H1 (cell line): Measurements from ENCODE around the gene TOB2. TPM values are rescaled to one million over a fixed set of nuclear protein-coding genes. Genes with fewer than 3 reads are reported as not detected.
A peak's percentile ranks its signal among the peaks of the same experiment; 100 is the strongest.

Experiments
- ASH2L ChIP-seq: fragments of 200-600, 300-600 bp; sonication (generic); IDR thresholded peaks from one replicate; pipeline ENCODE4 v1.7.1; 2017; ENCODE audit warnings: low read length
- CBX8 ChIP-seq: fragments of 300-800, 300-1000 bp; sonication (generic); IDR thresholded peaks from 2 replicates; pipeline ENCODE4 v1.7.1; 2016; ENCODE audit warnings: low read depth, low read length, borderline replicate concordance
- CHD2 ChIP-seq: IDR thresholded peaks from 2 replicates; pipeline ENCODE4 v1.6.1; 2012; ENCODE audit warnings: low read length, improper control_type of control experiment
- HDAC2 ChIP-seq, 2 experiments: fragments of 300-600 bp in 1 of 2; sonication (generic) in 1 of 2; IDR thresholded peaks; 2 replicates each; pipeline ENCODE4 v1.6.1; 2011 to 2012; ENCODE audit warnings: low read depth in 2 of 2, low read length in 2 of 2, mild to moderate bottlenecking in 2 of 2, moderate library complexity in 2 of 2, borderline replicate concordance in 1 of 2, inconsistent platforms in 1 of 2
- HDAC6 ChIP-seq: IDR thresholded peaks from one replicate; pipeline ENCODE4 v1.7.1; 2012; ENCODE audit warnings: low read depth, mild to moderate bottlenecking, inconsistent platforms, low read length, moderate library complexity
- MAFK ChIP-seq: IDR thresholded peaks from 2 replicates; pipeline ENCODE4 v1.6.1; 2012; ENCODE audit warnings: low read depth, mild to moderate bottlenecking, improper control_type of control experiment, low read length
- POLR2AphosphoS5 ChIP-seq: IDR thresholded peaks from 2 replicates; pipeline ENCODE4 v1.6.1; 2011; ENCODE audit warnings: low read depth, low read length
- RBBP5 ChIP-seq: IDR thresholded peaks from 2 replicates; pipeline ENCODE4 v1.7.1; 2012; ENCODE audit warnings: low read depth, mild to moderate bottlenecking, inconsistent platforms, low read length, moderate library complexity, borderline replicate concordance
- RFX5 ChIP-seq: IDR thresholded peaks from 2 replicates; pipeline ENCODE4 v1.6.1; 2011; ENCODE audit warnings: low read depth, low read length, improper control_type of control experiment, borderline replicate concordance
- RNF2 ChIP-seq: fragments of 200-900, 300-1000 bp; sonication (generic); IDR thresholded peaks from 2 replicates; pipeline ENCODE4 v1.7.1; 2016; ENCODE audit warnings: borderline replicate concordance, low read depth, mild to moderate bottlenecking, antibody characterized with exemption, low read length; ENCODE audit not compliant: poor library complexity, severe bottlenecking; ENCODE audit errors: missing control alignments
- SP1 ChIP-seq: IDR thresholded peaks from 2 replicates; pipeline ENCODE4 v1.6.1; 2011; ENCODE audit warnings: low read depth, low read length
- SRF ChIP-seq: IDR thresholded peaks from 2 replicates; pipeline ENCODE4 v1.6.1; 2011; ENCODE audit warnings: mild to moderate bottlenecking, low read depth, low read length, moderate library complexity
- SUZ12 ChIP-seq: fragments of 200-600 bp; sonication (generic); IDR thresholded peaks from 2 replicates; pipeline ENCODE4 v1.6.1; 2012; ENCODE audit warnings: mild to moderate bottlenecking, inconsistent platforms, low read length, moderate library complexity, mixed read lengths
- TAF1 ChIP-seq: IDR thresholded peaks from 2 replicates; pipeline ENCODE4 v1.6.1; 2011; ENCODE audit warnings: mild to moderate bottlenecking, low read depth, low read length
- polyA plus RNA-seq, 7 experiments: library from polyadenylated mRNA; depleted of rRNA in 3 of 7; stranded (reverse) in 5 of 7; unstranded in 2 of 7; fragments of >200 nt in 5 of 7; fragments of 200-250 nt in 2 of 7; gene quantifications; 1 replicate in 5 of 7; 2 replicates in 1 of 7; 4 replicates in 1 of 7; pipeline versions ENCODE4 v1.2.1 to v1.2.3, GENCODE V29; 2011 to 2013; ENCODE audit warnings: missing spikeins in 2 of 7, mixed read lengths in 2 of 7
- total RNA-seq: library from RNA; stranded (reverse); fragmentation: NEBNext Ultra II Directional; extraction: Animal tissue kit (Norgen Biotek cat#: 25700); gene quantifications from 2 replicates; pipeline ENCODE4 v1.2.1, GENCODE V29; 2021
- TF ChIP-seq, protein P1 (sequence below): IDR thresholded peaks from 2 replicates; pipeline ENCODE4 v1.6.1; 2011; ENCODE audit warnings: low read length, improper control_type of control experiment
- TF ChIP-seq, protein P2 (sequence below), 3 experiments: IDR thresholded peaks; 1 replicate in 2 of 3; 2 replicates in 1 of 3; pipeline versions ENCODE4 v1.5.1 to v1.6.1; 2011; ENCODE audit warnings: low read length in 3 of 3, mild to moderate bottlenecking in 3 of 3, inconsistent platforms in 2 of 3, low read depth in 1 of 3, moderate library complexity in 1 of 3; ENCODE audit not compliant: insufficient read depth in 1 of 3; ENCODE audit errors: control extremely low read depth in 1 of 3
- TF ChIP-seq, protein P3 (sequence below): IDR thresholded peaks from 2 replicates; pipeline ENCODE4 v1.6.1; 2012; ENCODE audit warnings: low read length, inconsistent platforms

The TOB2 gene
- total and polyA plus RNA-seq, 2 of the 8 experiments (the other 6 are each of a cell fraction or from before 2014, with no cell fraction given) = 27.0 to 54.1 TPM

DNA sequence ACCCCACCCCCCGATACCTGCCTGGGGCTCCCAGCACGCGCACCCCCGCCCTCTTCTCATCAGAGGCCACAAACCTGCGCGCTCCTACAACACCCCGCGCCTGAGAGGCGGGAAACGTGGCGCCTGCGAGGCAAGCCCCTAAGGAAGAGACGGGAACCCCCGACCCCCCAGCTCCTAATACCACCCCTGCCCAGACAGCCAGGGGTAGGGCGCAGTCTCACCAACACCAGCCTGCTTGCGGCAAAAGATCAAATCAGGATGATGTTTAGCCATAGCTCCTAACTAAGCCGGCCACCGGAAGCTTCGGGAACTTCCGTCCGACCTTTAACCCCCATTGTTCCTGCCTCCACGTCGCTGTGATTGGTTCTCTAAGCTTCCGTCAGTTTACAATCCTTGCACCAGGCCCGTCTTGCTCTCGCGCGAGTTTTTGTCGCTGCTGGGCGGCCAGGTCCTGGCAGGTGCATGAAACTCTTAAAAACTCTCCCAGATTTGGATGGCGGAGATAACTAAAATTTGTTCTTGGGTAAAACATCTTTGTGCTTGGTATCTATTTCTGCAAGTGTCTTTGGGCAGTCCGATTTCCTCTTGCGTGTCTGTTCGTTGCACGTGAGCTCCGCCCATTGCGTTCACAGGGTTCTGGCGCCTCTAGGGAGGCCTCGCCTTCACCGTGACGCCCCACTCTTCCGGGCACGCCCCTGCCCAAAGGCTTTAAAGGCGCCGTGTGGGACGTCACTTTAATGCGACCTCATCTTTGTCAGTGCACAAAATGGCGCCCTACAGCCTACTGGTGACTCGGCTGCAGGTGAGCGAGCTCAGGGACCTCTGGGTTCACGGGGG, 22.0 kb upstream of the TOB2 start, which contains the start of the genes ACO2 and PHF5A (continued):
- TF ChIP-seq RFX5 = no peak
- no peak for TF ChIP-seq CBX8
- peak in 1 of 2 experiments; percentile 95; a peak in 2 of 4 replicates for TF ChIP-seq HDAC2 (IDR thresholded peaks at IDR 0.05; ENCODE audit: borderline replicate concordance in 1 of 2, low read depth in 2 of 2, low read length in 2 of 2)
- peak; percentile 92 for TF ChIP-seq CHD2
- peak; percentile 69 for TF ChIP-seq SRF
- TF ChIP-seq, protein P1, sequence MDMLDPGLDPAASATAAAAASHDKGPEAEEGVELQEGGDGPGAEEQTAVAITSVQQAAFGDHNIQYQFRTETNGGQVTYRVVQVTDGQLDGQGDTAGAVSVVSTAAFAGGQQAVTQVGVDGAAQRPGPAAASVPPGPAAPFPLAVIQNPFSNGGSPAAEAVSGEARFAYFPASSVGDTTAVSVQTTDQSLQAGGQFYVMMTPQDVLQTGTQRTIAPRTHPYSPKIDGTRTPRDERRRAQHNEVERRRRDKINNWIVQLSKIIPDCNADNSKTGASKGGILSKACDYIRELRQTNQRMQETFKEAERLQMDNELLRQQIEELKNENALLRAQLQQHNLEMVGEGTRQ = no peak
- peak; percentile 88 for TF ChIP-seq TAF1
- TF ChIP-seq SUZ12 = no peak
- TF ChIP-seq HDAC6 = no peak
- TF ChIP-seq MAFK = 0 out of 2 replicates have a peak, but pooled peaks have one; percentile 11
- peak; percentile 66; the same call in 1 of the 2 replicates for TF ChIP-seq SP1
- peak; percentile 80 for TF ChIP-seq POLR2AphosphoS5
- TF ChIP-seq, protein P2, sequence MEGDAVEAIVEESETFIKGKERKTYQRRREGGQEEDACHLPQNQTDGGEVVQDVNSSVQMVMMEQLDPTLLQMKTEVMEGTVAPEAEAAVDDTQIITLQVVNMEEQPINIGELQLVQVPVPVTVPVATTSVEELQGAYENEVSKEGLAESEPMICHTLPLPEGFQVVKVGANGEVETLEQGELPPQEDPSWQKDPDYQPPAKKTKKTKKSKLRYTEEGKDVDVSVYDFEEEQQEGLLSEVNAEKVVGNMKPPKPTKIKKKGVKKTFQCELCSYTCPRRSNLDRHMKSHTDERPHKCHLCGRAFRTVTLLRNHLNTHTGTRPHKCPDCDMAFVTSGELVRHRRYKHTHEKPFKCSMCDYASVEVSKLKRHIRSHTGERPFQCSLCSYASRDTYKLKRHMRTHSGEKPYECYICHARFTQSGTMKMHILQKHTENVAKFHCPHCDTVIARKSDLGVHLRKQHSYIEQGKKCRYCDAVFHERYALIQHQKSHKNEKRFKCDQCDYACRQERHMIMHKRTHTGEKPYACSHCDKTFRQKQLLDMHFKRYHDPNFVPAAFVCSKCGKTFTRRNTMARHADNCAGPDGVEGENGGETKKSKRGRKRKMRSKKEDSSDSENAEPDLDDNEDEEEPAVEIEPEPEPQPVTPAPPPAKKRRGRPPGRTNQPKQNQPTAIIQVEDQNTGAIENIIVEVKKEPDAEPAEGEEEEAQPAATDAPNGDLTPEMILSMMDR (IDR thresholded peaks at IDR 0.05; ENCODE audit: control extremely low read depth in 1 of 3, insufficient read depth in 1 of 3, low read depth in 1 of 3, low read length in 3 of 3) = no peak
- TF ChIP-seq, protein P3, sequence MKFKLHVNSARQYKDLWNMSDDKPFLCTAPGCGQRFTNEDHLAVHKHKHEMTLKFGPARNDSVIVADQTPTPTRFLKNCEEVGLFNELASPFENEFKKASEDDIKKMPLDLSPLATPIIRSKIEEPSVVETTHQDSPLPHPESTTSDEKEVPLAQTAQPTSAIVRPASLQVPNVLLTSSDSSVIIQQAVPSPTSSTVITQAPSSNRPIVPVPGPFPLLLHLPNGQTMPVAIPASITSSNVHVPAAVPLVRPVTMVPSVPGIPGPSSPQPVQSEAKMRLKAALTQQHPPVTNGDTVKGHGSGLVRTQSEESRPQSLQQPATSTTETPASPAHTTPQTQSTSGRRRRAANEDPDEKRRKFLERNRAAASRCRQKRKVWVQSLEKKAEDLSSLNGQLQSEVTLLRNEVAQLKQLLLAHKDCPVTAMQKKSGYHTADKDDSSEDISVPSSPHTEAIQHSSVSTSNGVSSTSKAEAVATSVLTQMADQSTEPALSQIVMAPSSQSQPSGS = peak; percentile 86
- TF ChIP-seq ASH2L = no peak
- TF ChIP-seq RBBP5 = no peak
- TF ChIP-seq RNF2 = no peak
